ENCODE results near the gene TMEM259.

Gene TMEM259

DNA sequence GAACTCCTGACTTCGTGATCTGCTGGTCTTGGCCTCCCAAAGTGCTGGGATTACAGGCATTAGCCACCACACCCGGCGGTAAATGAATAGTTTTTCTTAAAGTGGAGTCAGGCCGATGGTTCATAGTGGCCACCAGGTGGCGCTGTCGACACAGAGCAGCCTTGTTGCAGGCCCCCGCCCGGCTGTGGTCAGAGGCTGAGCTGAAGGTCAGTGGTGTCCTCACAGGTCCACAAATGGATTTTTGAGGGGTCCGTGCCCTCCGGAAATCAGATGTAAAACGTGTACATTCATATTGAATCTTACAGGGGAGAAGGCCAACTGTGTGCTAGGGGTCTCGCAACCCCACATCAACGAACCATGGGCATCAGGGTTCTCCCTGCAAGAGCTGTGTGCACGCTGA, 50.2 kb downstream of the TMEM259 start:
- in situ Hi-C loops (cut with HindIII; ENCODE audit: low sequenced_read_pairs) = no loop called here
- peak; percentile 60 for TF ChIP-seq CTCF (IDR thresholded peaks at IDR 0.05; ENCODE audit: low read depth, low read length)
- no peak overlapping the region for H3K4me3 ChIP-seq (ENCODE audit: low read depth, low read length)
- DNase-seq (ENCODE audit: low read depth, low spot score) = no peak

GRCh38 chr19:966485-967088, 54.3 kb downstream of the TMEM259 start:
- TF ChIP-seq CTCF (IDR thresholded peaks at IDR 0.05; ENCODE audit: low read depth, low read length) = no peak
- in situ Hi-C loops (cut with HindIII; ENCODE audit: low sequenced_read_pairs) = no loop called here

GRCh38 chr19:964761-965694, 55.9 kb downstream of the TMEM259 start:
- no peak overlapping the region for H3K4me3 ChIP-seq (ENCODE audit: low read depth, low read length)
- in situ Hi-C loops (cut with HindIII; ENCODE audit: low sequenced_read_pairs) = no loop called here
- no peak for TF ChIP-seq CTCF (IDR thresholded peaks at IDR 0.05; ENCODE audit: low read depth, low read length)
- DNase-seq (ENCODE audit: low read depth, low spot score) = no peak

More at GRCh38 chr19:966485-967088, 54.3 kb downstream of the TMEM259 start:
- no peak for DNase-seq (ENCODE audit: low read depth, low spot score)
- H3K4me3 ChIP-seq (ENCODE audit: low read depth, low read length) = no peak overlapping the region

- DNase-seq (ENCODE audit: low read depth, low spot score) = no peak
Observed at GRCh38 chr19:964116-964520, 56.8 kb downstream of the TMEM259 start.

GRCh38 chr19:963486-963951, 57.4 kb downstream of the TMEM259 start:
- H3K4me3 ChIP-seq (ENCODE audit: low read depth, low read length) = no peak overlapping the region
- no peak for TF ChIP-seq CTCF (IDR thresholded peaks at IDR 0.05; ENCODE audit: low read depth, low read length)
- in situ Hi-C loops (cut with HindIII; ENCODE audit: low sequenced_read_pairs) = no loop called here
- DNase-seq (ENCODE audit: low read depth, low spot score) = no peak

More at GRCh38 chr19:964116-964520, 56.8 kb downstream of the TMEM259 start:
- TF ChIP-seq CTCF (IDR thresholded peaks at IDR 0.05; ENCODE audit: low read depth, low read length) = no peak
- in situ Hi-C loops (cut with HindIII; ENCODE audit: low sequenced_read_pairs) = no loop called here
- no peak overlapping the region for H3K4me3 ChIP-seq (ENCODE audit: low read depth, low read length)

DNA sequence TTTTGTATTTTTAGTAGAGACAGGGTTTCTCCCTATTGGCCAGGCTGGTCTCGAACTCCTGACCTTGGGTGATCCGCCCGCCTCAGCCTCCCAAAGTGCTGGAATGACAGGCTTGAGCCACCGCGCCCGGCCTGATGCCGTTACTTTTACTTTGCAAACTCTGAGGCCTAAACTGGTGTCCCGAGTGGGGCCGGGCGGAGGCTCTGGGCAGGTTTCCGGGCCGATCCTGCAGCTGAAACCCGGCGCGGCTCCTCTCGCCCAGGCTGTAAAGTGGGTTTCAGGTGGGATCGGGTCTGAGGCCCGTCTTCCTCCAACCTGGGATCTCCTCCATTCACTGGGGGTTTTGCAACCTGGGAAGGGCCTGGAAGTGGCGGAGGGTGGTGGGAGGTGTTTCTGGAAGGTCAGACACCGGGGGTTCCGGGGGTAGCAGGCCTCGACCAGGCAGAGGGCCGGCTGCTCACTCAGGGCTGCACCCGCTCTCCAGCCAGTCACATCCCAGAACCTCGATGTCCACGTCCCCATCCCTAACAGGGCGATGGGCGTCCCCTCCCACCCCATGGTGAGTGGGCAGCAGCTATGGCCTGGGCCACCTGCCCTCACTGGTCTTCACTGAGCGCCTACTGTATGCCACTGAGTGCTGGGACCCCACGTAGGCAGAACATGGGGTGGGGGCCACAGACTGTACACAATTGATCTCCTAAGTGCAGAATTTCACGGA, 58.1 kb downstream of the TMEM259 start:
- no peak for TF ChIP-seq CTCF (IDR thresholded peaks at IDR 0.05; ENCODE audit: low read depth, low read length)
- in situ Hi-C loops (cut with HindIII; ENCODE audit: low sequenced_read_pairs) = no loop called here

More for the DNA sequence above, 58.1 kb downstream of the TMEM259 start:
- DNase-seq (ENCODE audit: low read depth, low spot score) = no peak
- no peak overlapping the region for H3K4me3 ChIP-seq (ENCODE audit: low read depth, low read length)

Data from astrocyte of the spinal cord (primary cell).